NCI-H146 (cell line): ENCODE data around the gene TTLL4.

Experiments
- DNase-seq: peaks from one replicate; lab custom pipeline; 2025; lab: John Stamatoyannopoulos, UW

Gene TTLL4

GRCh38 chr2:218713922-218714321 lies 3.3 kb downstream of the TTLL4 start:
- DNase-seq, result no peak

GRCh38 chr2:218716070-218716469 lies 5.4 kb downstream of the TTLL4 start:
- DNase-seq, result no peak

GRCh38 chr2:218717262-218717661 lies 6.6 kb downstream of the TTLL4 start:
- no peak for DNase-seq

GRCh38 chr2:218718058-218718457 lies 7.4 kb downstream of the TTLL4 start:
- DNase-seq, result no peak

- no peak for DNase-seq
Measured at GRCh38 chr2:218719457-218719856, 8.8 kb downstream of the TTLL4 start.

GRCh38 chr2:218720048-218721041 lies 9.7 kb downstream of the TTLL4 start:
- no peak for DNase-seq

- DNase-seq, result no peak
Measured at GRCh38 chr2:218721488-218721887, 10.9 kb downstream of the TTLL4 start.

GRCh38 chr2:218721934-218722333 lies 11.3 kb downstream of the TTLL4 start:
- no peak for DNase-seq

- DNase-seq, result no peak
Measured at GRCh38 chr2:218722419-218722818, 11.8 kb downstream of the TTLL4 start.

GRCh38 chr2:218722876-218723785 lies 12.5 kb downstream of the TTLL4 start:
- DNase-seq, result no peak

- no peak for DNase-seq
Measured at GRCh38 chr2:218726004-218726574, 15.5 kb downstream of the TTLL4 start.

GRCh38 chr2:218727502-218728165 lies 17.0 kb downstream of the TTLL4 start:
- DNase-seq, result no peak

- no peak for DNase-seq
Measured at GRCh38 chr2:218729640-218730039, 19.0 kb downstream of the TTLL4 start.

- no peak for DNase-seq
Measured at GRCh38 chr2:218732052-218732760, 21.6 kb downstream of the TTLL4 start.

- DNase-seq, result no peak
Measured at GRCh38 chr2:218732761-218733158, 22.1 kb downstream of the TTLL4 start.

GRCh38 chr2:218733171-218734021 lies 22.8 kb downstream of the TTLL4 start:
- DNase-seq, result no peak

- DNase-seq, result no peak
Measured at GRCh38 chr2:218734190-218734975, 23.7 kb downstream of the TTLL4 start.

GRCh38 chr2:218736531-218736930 lies 25.9 kb downstream of the TTLL4 start:
- DNase-seq, result no peak

GRCh38 chr2:218743068-218743467 lies 32.4 kb downstream of the TTLL4 start:
- DNase-seq, result no peak
